Osteoblast (primary cell): Measurements from ENCODE around the gene TMPRSS3. TPM values are rescaled to one million over a fixed set of nuclear protein-coding genes. Genes with fewer than 3 reads are reported as not detected.

Experiments
- DNase-seq: peaks from one replicate; pipeline ENCODE4 v3.0.0; 2011; ENCODE audit warnings: low spot score, mixed read lengths; ENCODE audit not compliant: insufficient read length; ENCODE audit errors: missing footprints
- H2AFZ ChIP-seq: 2 replicates; pipeline ENCODE4 v1.6.0; 2011; ENCODE audit warnings: mild to moderate bottlenecking, low read length
- H3K27ac ChIP-seq: 2 replicates; pipeline ENCODE4 v1.5.1; 2011; ENCODE audit warnings: mild to moderate bottlenecking, low read depth, low read length, moderate library complexity
- H3K27me3 ChIP-seq: 2 replicates; pipeline ENCODE4 v1.6.0; 2012; ENCODE audit warnings: mild to moderate bottlenecking, control low read depth, inconsistent platforms, low read length, moderate library complexity; ENCODE audit not compliant: insufficient read depth
- H3K36me3 ChIP-seq: 2 replicates; pipeline ENCODE4 v1.5.1; 2011; ENCODE audit warnings: mild to moderate bottlenecking, low read length, control low read depth, moderate library complexity; ENCODE audit not compliant: insufficient read depth
- H3K4me1 ChIP-seq: 2 replicates; pipeline ENCODE4 v1.5.1; 2011; ENCODE audit warnings: mild to moderate bottlenecking, low read length, control low read depth, moderate library complexity; ENCODE audit not compliant: insufficient read depth
- H3K4me2 ChIP-seq: 2 replicates; pipeline ENCODE4 v1.6.0; 2011; ENCODE audit warnings: mild to moderate bottlenecking, low read length; ENCODE audit not compliant: insufficient read depth
- H3K4me3 ChIP-seq: fragments of 200-600 bp; sonication (generic); 3 replicates; pipeline ENCODE4 v1.5.1; 2012; ENCODE audit warnings: mild to moderate bottlenecking, low read length, inconsistent platforms; ENCODE audit not compliant: insufficient read depth
- H3K79me2 ChIP-seq: 2 replicates; pipeline ENCODE4 v1.6.0; 2012; ENCODE audit warnings: mild to moderate bottlenecking, low read length, control low read depth, inconsistent platforms; ENCODE audit not compliant: insufficient read depth
- H3K9me3 ChIP-seq: 2 replicates; pipeline ENCODE4 v1.5.1; 2011; ENCODE audit warnings: low read depth, low read length, control low read depth
- H4K20me1 ChIP-seq: 2 replicates; pipeline ENCODE4 v1.6.0; 2012; ENCODE audit warnings: mild to moderate bottlenecking, low read length, control low read depth; ENCODE audit not compliant: insufficient read depth
- total RNA-seq: library from RNA; depleted of rRNA; stranded (reverse); fragments of >200 nt; gene quantifications from 2 replicates; pipeline ENCODE4 v1.2.3, GENCODE V29; 2012
- TF ChIP-seq, protein P1 (sequence below): IDR thresholded peaks from 2 replicates; pipeline ENCODE4 v1.5.1; 2011; ENCODE audit warnings: mild to moderate bottlenecking, low read depth, low read length, moderate library complexity; ENCODE audit errors: extremely low read depth

The TMPRSS3 gene
- total RNA-seq, 1 donor: not detected

GRCh38 chr21:42356046-42356445 lies 39.8 kb downstream of the TMPRSS3 start:
- Histone ChIP-seq H3K79me2 (no peaks in the 10 kb centered on the region), H3K4me2 (no peak overlapping the region), H4K20me1 (no peaks in the 10 kb centered on the region), H2AFZ (no peak overlapping the region), H3K27ac (no peak overlapping the region), H3K36me3 (no peaks in the 10 kb centered on the region), H3K9me3 (no peaks in the 10 kb centered on the region), H3K4me1 (no peaks in the 10 kb centered on the region), H3K27me3 (no peaks in the 10 kb centered on the region), H3K4me3 (no peak overlapping the region)
- TF ChIP-seq, protein P1, sequence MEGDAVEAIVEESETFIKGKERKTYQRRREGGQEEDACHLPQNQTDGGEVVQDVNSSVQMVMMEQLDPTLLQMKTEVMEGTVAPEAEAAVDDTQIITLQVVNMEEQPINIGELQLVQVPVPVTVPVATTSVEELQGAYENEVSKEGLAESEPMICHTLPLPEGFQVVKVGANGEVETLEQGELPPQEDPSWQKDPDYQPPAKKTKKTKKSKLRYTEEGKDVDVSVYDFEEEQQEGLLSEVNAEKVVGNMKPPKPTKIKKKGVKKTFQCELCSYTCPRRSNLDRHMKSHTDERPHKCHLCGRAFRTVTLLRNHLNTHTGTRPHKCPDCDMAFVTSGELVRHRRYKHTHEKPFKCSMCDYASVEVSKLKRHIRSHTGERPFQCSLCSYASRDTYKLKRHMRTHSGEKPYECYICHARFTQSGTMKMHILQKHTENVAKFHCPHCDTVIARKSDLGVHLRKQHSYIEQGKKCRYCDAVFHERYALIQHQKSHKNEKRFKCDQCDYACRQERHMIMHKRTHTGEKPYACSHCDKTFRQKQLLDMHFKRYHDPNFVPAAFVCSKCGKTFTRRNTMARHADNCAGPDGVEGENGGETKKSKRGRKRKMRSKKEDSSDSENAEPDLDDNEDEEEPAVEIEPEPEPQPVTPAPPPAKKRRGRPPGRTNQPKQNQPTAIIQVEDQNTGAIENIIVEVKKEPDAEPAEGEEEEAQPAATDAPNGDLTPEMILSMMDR: no peak
- no peak for DNase-seq

GRCh38 chr21:42353623-42354022 lies 42.2 kb downstream of the TMPRSS3 start:
- Histone ChIP-seq H3K4me1 (no peaks in the 10 kb centered on the region), H2AFZ (no peak overlapping the region), H3K27ac (no peak overlapping the region), H3K79me2 (no peaks in the 10 kb centered on the region), H4K20me1 (no peaks in the 10 kb centered on the region), H3K27me3 (no peaks in the 10 kb centered on the region), H3K36me3 (no peaks in the 10 kb centered on the region), H3K4me2 (no peak overlapping the region), H3K4me3 (no peak overlapping the region), H3K9me3 (no peaks in the 10 kb centered on the region)
- TF ChIP-seq, protein P1: no peak
- no peak for DNase-seq

DNA sequence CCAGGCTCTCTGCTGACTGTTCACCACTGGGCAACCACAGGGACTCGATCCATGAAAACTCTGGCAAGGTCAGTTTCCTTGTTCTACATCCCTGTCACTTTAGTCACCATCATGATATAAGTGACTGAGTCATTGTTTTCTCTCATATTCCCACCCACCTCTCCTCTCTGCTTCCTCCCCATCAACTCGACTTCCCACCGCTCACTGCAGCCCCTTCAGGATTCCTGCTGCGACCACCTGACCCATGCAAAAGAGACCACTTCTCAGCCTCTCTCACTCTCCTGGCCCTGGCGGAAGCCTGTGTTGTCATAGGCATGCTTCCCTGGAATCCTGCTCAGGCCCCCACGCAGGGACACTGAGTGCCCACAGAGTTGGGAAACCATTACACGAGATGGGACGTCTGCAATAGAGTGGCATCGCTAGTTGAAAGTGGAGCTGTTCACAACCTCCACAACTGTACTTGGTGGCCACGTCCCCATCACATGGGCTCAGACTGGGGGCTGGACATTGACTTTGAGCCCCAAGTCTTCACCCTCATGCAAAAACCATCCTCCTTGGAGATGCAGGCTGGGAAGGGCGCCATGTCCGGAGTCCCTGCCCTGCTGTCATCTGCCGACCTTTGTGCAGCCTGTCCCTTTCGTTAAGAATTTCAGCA lies 43.3 kb downstream of the TMPRSS3 start:
- H3K4me1 ChIP-seq: no peaks in the 10 kb centered on the region
- H3K4me2 ChIP-seq: no peak overlapping the region
- TF ChIP-seq, protein P1: no peak

GRCh38 chr21:42351626-42352440 lies 44.0 kb downstream of the TMPRSS3 start:
- Histone ChIP-seq H3K36me3 (no peaks in the 10 kb centered on the region), H4K20me1 (no peaks in the 10 kb centered on the region), H3K27me3 (no peaks in the 10 kb centered on the region), H3K4me3 (no peak overlapping the region), H3K4me1 (no peaks in the 10 kb centered on the region), H3K4me2 (no peak overlapping the region), H3K9me3 (no peaks in the 10 kb centered on the region), H3K79me2 (no peaks in the 10 kb centered on the region), H2AFZ (no peak overlapping the region), H3K27ac (no peak overlapping the region)
- TF ChIP-seq, protein P1: no peak
- DNase-seq: no peak

More for the DNA sequence above, 43.3 kb downstream of the TMPRSS3 start:
- Histone ChIP-seq H3K27ac (no peak overlapping the region), H2AFZ (no peak overlapping the region), H4K20me1 (no peaks in the 10 kb centered on the region), H3K36me3 (no peaks in the 10 kb centered on the region), H3K27me3 (no peaks in the 10 kb centered on the region), H3K4me3 (no peak overlapping the region), H3K79me2 (no peaks in the 10 kb centered on the region), H3K9me3 (no peaks in the 10 kb centered on the region)
- DNase-seq: no peak
